Measurements from ENCODE around the gene VPS37C. TPM values are rescaled to one million over a fixed set of nuclear protein-coding genes. Genes with fewer than 3 reads are reported as not detected.

The VPS37C gene
- total and polyA plus RNA-seq, 2 of the 13 experiments (the other 11 are each of a cell fraction or from before 2014, with no cell fraction given): 7.5 to 8.8 TPM

- TF ChIP-seq ZFX (CRISPR knock-in tag; IDR thresholded peaks at IDR 0.05; ENCODE audit: low read depth) (peak; percentile 65), ZNF747 (CRISPR knock-in tag; IDR thresholded peaks at IDR 0.05; ENCODE audit: borderline replicate concordance) (no peak), NR3C1 (CRISPR knock-in tag; IDR thresholded peaks at IDR 0.05) (no peak), TMF1 (CRISPR knock-in tag; IDR thresholded peaks at IDR 0.05; ENCODE audit: low read depth) (0 out of 2 replicates have a peak, but pooled peaks have one; percentile 36), ZNF34 (CRISPR knock-in tag; IDR thresholded peaks at IDR 0.05; ENCODE audit: borderline replicate concordance) (no peak), PAX8 (CRISPR knock-in tag; IDR thresholded peaks at IDR 0.05; ENCODE audit: borderline replicate concordance) (no peak), ZXDC (CRISPR knock-in tag; IDR thresholded peaks at IDR 0.05) (no peak), CEBPG (CRISPR knock-in tag; IDR thresholded peaks at IDR 0.05) (no peak), REXO4 (CRISPR knock-in tag; IDR thresholded peaks at IDR 0.05; ENCODE audit: borderline replicate concordance) (no peak), MXD3 (CRISPR knock-in tag; IDR thresholded peaks at IDR 0.05) (no peak), DZIP1 (CRISPR knock-in tag; IDR thresholded peaks at IDR 0.05) (no peak), NBN (conservative IDR thresholded peaks at IDR 0.05) (no peak), ZNF543 (CRISPR knock-in tag; IDR thresholded peaks at IDR 0.05) (no peak; the same call in 1 of the 2 replicates), ZBTB38 (CRISPR knock-in tag; IDR thresholded peaks at IDR 0.05) (no peak), KDM6A (CRISPR knock-in tag; IDR thresholded peaks at IDR 0.05; ENCODE audit: low read depth) (no peak), ZBTB49 (CRISPR knock-in tag; IDR thresholded peaks at IDR 0.05; ENCODE audit: borderline replicate concordance) (no peak), MED1 (CRISPR knock-in tag; IDR thresholded peaks at IDR 0.05) (peak; percentile 8; the same call in 1 of the 2 replicates), ZNF143 (CRISPR knock-in tag; IDR thresholded peaks at IDR 0.05) (no peak), RFX3 (CRISPR knock-in tag; IDR thresholded peaks at IDR 0.05) (no peak), SOX13 (IDR thresholded peaks at IDR 0.05) (no peak), SOX13 (CRISPR knock-in tag; conservative IDR thresholded peaks at IDR 0.05 in 1 of 2, IDR thresholded peaks at IDR 0.05 in 1 of 2) (peak in 1 of 2 experiments; percentile 19; a peak in 1 of 4 replicates), DR1 (CRISPR knock-in tag; IDR thresholded peaks at IDR 0.05) (no peak), KDM4B (CRISPR knock-in tag; IDR thresholded peaks at IDR 0.05) (no peak)
Measured at GRCh38 chr11:61160487-61161189, 588 bp downstream of the VPS37C start (continued).

Data from HepG2 (cell line).